CD4-positive, alpha-beta T cell (primary cell): ENCODE data around the gene OR7G3. TPM values are rescaled to one million over a fixed set of nuclear protein-coding genes. Genes with fewer than 3 reads are reported as not detected.

Experiments used
- ATAC-seq: fragments of 200-7000 bp; cut with Tn5 transposase; one replicate; pipeline ENCODE4 v1.10.0; 2022; ENCODE audit warnings: mild to moderate bottlenecking; ENCODE audit not compliant: poor library complexity
- CTCF ChIA-PET: fragments of 350-600 bp; sonication (Branson Sonifier 250); formaldehyde crosslinking; loops from one replicate; lab custom pipeline; 2021; ENCODE audit warnings: antibody characterized with exemption, inconsistent platforms; lab: Charles Lee
- POLR2A ChIA-PET: fragments of 350-600 bp; sonication (Branson Sonifier 250); formaldehyde crosslinking; loops from one replicate; lab custom pipeline; 2021; ENCODE audit warnings: antibody characterized with exemption, inconsistent platforms; lab: Charles Lee
- DNase-seq, 14 experiments: peaks; one replicate each; pipeline ENCODE4 v3.0.0-alpha.2; 2013 to 2020; ENCODE audit warnings: mixed read lengths in 2 of 14
- H3K27ac ChIP-seq, 2 donors: one replicate each; pipeline versions ENCODE4 v1.5.1 to v1.7.0; 2013; ENCODE audit warnings: low read length in 2 of 2, low read depth in 1 of 2, mild to moderate bottlenecking in 1 of 2
- H3K27me3 ChIP-seq, 2 experiments: 1 replicate in 1 of 2; 2 replicates in 1 of 2; pipeline versions ENCODE4 v1.6.1 to v1.7.0; 2013; ENCODE audit warnings: low read length in 2 of 2, control low read depth in 1 of 2, mild to moderate bottlenecking in 1 of 2, moderate library complexity in 1 of 2; ENCODE audit not compliant: insufficient read depth in 2 of 2, control insufficient read depth in 1 of 2
- H3K36me3 ChIP-seq: one replicate; pipeline ENCODE4 v1.6.1; 2013; ENCODE audit warnings: low read length, control low read depth; ENCODE audit not compliant: insufficient read depth
- H3K4me1 ChIP-seq: one replicate; pipeline ENCODE4 v1.6.1; 2013; ENCODE audit warnings: low read length, control low read depth; ENCODE audit not compliant: insufficient read depth
- H3K4me3 ChIP-seq: one replicate; pipeline ENCODE4 v1.5.1; 2013; ENCODE audit warnings: mild to moderate bottlenecking, low read length, moderate library complexity
- H3K9me3 ChIP-seq, 2 experiments: 1 replicate in 1 of 2; 2 replicates in 1 of 2; pipeline versions ENCODE4 v1.6.1 to v1.7.0; 2013; ENCODE audit warnings: low read length in 2 of 2, mild to moderate bottlenecking in 2 of 2, control low read depth in 1 of 2, moderate library complexity in 1 of 2; ENCODE audit not compliant: control insufficient read depth in 1 of 2, insufficient read depth in 1 of 2
- H3K27ac Mint-ChIP-seq: one replicate; pipeline ENCODE4 v1.8.0; 2020; ENCODE audit warnings: mixed read lengths
- H3K27me3 Mint-ChIP-seq: one replicate; pipeline ENCODE4 v1.8.0; 2021; ENCODE audit warnings: mixed read lengths
- H3K36me3 Mint-ChIP-seq: one replicate; pipeline ENCODE4 v1.8.0; 2021; ENCODE audit warnings: low read depth, mixed read lengths
- H3K4me1 Mint-ChIP-seq: one replicate; pipeline ENCODE4 v1.8.0; 2021; ENCODE audit warnings: low read depth, mixed read lengths
- H3K4me3 Mint-ChIP-seq: one replicate; pipeline ENCODE4 v1.8.0; 2020; ENCODE audit warnings: mild to moderate bottlenecking, mixed read lengths
- H3K9me3 Mint-ChIP-seq: one replicate; pipeline ENCODE4 v1.8.0; 2020; ENCODE audit warnings: mixed read lengths
- intact Hi-C, 2 experiments: fragments of 100-400 bp; cut with DNase I in 1 of 2; cut with micrococcal nuclease in 1 of 2; formaldehyde crosslinking; loops; one replicate each; pipeline versions ENCODE4 v1.15.1 to v1.9.0; 2023 to 2025; cut with DNase I, micrococcal nuclease
- total RNA-seq, 174 experiments: library from RNA in 2 of 174; stranded (reverse) in 2 of 174; gene quantifications; one replicate each; pipeline ENCODE4 v1.2.3 and lab custom pipeline; 2021 to 2026
- TF ChIP-seq, protein P1 (sequence below): fragments of 200-600 bp; IDR thresholded peaks from one replicate; pipeline ENCODE4 v1.8.0; 2022; ENCODE audit warnings: antibody characterized with exemption, mild to moderate bottlenecking

Gene OR7G3
- total RNA-seq, 2 experiments from 2014 or later, result not detected

GRCh38 chr19:9151367-9151766 lies 24.6 kb upstream of the OR7G3 start:
- H3K9me3 Mint-ChIP-seq, result peaks cover 14% of the 10 kb centered on the region
- peaks cover 37% of the 10 kb centered on the region for H3K36me3 ChIP-seq

DNA sequence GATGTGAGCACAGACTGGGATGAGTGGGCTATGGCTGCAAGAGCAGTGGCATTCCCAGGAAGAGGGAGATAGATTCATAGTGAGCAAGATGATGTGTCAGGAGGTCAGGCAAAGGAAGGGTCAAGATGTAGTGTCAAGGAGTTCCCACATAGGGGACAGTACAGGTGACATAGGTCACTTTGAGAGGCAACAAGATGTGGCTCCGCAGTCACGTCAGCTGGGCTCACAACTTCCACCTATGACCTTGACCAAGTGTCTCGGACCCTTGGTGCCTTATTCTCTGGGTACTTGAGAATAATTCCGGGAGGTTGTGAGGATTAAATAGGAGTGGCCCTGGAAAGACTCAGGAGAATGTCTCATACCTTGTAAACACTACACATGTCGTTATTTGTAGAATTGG lies 23.9 kb upstream of the OR7G3 start:
- Mint-ChIP-seq H3K27me3 (no peaks in the 10 kb centered on the region), H3K4me3 (no peak overlapping the region), H3K27ac (no peak overlapping the region), H3K36me3 (peaks cover 99% of the 10 kb centered on the region), H3K9me3 (peaks cover 17% of the 10 kb centered on the region), H3K4me1 (peaks cover 82% of the 10 kb centered on the region)
- Histone ChIP-seq H3K4me3 (no peak overlapping the region), H3K4me1 (peaks cover 22% of the 10 kb centered on the region), H3K9me3 (peaks cover under 1 to 18% of the 10 kb centered on the region in 2 experiments), H3K36me3 (peaks cover 30% of the 10 kb centered on the region), H3K27me3 (no peaks in the 10 kb centered on the region), H3K27ac (no peak overlapping the region)
- CTCF ChIA-PET, result no interaction called here
- ATAC-seq (no peak), DNase-seq (no peak)
- TF ChIP-seq, protein P1, sequence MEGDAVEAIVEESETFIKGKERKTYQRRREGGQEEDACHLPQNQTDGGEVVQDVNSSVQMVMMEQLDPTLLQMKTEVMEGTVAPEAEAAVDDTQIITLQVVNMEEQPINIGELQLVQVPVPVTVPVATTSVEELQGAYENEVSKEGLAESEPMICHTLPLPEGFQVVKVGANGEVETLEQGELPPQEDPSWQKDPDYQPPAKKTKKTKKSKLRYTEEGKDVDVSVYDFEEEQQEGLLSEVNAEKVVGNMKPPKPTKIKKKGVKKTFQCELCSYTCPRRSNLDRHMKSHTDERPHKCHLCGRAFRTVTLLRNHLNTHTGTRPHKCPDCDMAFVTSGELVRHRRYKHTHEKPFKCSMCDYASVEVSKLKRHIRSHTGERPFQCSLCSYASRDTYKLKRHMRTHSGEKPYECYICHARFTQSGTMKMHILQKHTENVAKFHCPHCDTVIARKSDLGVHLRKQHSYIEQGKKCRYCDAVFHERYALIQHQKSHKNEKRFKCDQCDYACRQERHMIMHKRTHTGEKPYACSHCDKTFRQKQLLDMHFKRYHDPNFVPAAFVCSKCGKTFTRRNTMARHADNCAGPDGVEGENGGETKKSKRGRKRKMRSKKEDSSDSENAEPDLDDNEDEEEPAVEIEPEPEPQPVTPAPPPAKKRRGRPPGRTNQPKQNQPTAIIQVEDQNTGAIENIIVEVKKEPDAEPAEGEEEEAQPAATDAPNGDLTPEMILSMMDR, result no peak
- POLR2A ChIA-PET, result no interaction called here
- intact Hi-C loops, result no loop called here

More at GRCh38 chr19:9151367-9151766, 24.6 kb upstream of the OR7G3 start:
- ATAC-seq, result no peak
- POLR2A ChIA-PET, result no interaction called here
- TF ChIP-seq, protein P1, result no peak
- H3K27ac ChIP-seq, result no peak overlapping the region
- H3K4me3 Mint-ChIP-seq, result no peak overlapping the region
- CTCF ChIA-PET, result no interaction called here
- peaks cover 99% of the 10 kb centered on the region for H3K36me3 Mint-ChIP-seq
- H3K4me1 Mint-ChIP-seq, result peaks cover 77% of the 10 kb centered on the region
- H3K27ac Mint-ChIP-seq, result no peak overlapping the region
- peaks cover 22% of the 10 kb centered on the region for H3K4me1 ChIP-seq
- H3K27me3 Mint-ChIP-seq, result no peaks in the 10 kb centered on the region
- peaks cover 0 to 18% of the 10 kb centered on the region in 2 experiments for H3K9me3 ChIP-seq
- H3K27me3 ChIP-seq, result no peaks in the 10 kb centered on the region
- intact Hi-C loops, result no loop called here
- peak in 1 of 14 experiments; percentile 27 for DNase-seq
- H3K4me3 ChIP-seq, result no peak overlapping the region

DNA sequence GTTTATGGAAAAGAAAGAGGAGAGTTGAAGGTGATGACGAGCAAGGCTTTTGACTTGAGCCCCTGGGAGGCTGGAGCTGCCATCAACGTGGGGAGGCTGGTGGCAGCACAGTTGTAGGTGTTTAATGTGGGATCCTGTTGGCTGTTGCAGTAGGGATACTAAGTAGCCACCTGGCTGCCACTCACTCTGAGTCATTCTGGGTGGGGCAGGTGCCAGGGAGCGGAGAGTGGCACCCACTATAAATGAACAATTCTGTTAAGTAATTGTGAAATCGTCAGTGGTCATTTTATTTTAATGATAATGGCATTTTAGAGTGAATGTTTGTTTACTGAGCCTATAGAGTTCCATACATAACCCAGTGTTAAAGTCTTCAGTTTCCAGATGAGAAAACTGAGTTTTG lies 23.2 kb upstream of the OR7G3 start:
- H3K27me3 ChIP-seq, result no peaks in the 10 kb centered on the region
- H3K9me3 ChIP-seq, result peaks cover 7 to 22% of the 10 kb centered on the region in 2 experiments
- H3K4me3 ChIP-seq, result no peak overlapping the region
- H3K4me3 Mint-ChIP-seq, result no peak overlapping the region
- peaks cover 80% of the 10 kb centered on the region for H3K4me1 Mint-ChIP-seq
- peaks cover 99% of the 10 kb centered on the region for H3K36me3 Mint-ChIP-seq
- peaks cover 22% of the 10 kb centered on the region for H3K4me1 ChIP-seq
- H3K27me3 Mint-ChIP-seq, result no peaks in the 10 kb centered on the region
- ATAC-seq (no peak), DNase-seq (no peak)
- peaks cover 27% of the 10 kb centered on the region for H3K36me3 ChIP-seq
- no peak overlapping the region for H3K27ac ChIP-seq
- intact Hi-C loops, result loop anchor here (10.0 kb wide), 2 partner anchors 285 to 315 kb away; partner anchors contain the start of genes MBD3L1 (in 1 of the 2), ZNF266 (in 1 of the 2) and ZNF558 (in 1 of the 2)
- TF ChIP-seq, protein P1, result no peak
- ChIA-PET CTCF (no interaction called here), POLR2A (no interaction called here)
- peaks cover 17% of the 10 kb centered on the region for H3K9me3 Mint-ChIP-seq
- H3K27ac Mint-ChIP-seq, result no peak overlapping the region
